Neuronal stem cell (in vitro differentiated cells): ENCODE measurements around the gene NOL6.

Source experiments
- DNase-seq: peaks from one replicate; pipeline ENCODE4 v3.0.0-alpha.2; 2013; ENCODE audit warnings: low spot score
- H2AFZ ChIP-seq: one replicate; pipeline ENCODE4 v1.6.1; 2013; ENCODE audit warnings: mild to moderate bottlenecking, low read length, inconsistent platforms
- H2AK5ac ChIP-seq: 2 replicates; pipeline ENCODE4 v1.6.1; 2013; ENCODE audit warnings: low read depth, mild to moderate bottlenecking, inconsistent platforms, low read length, moderate library complexity, mixed read lengths
- H2BK120ac ChIP-seq: 2 replicates; pipeline ENCODE4 v1.6.1; 2013; ENCODE audit warnings: low read depth, mild to moderate bottlenecking, inconsistent platforms, low read length, moderate library complexity, mixed read lengths
- H2BK12ac ChIP-seq: one replicate; pipeline ENCODE4 v1.6.1; 2013; ENCODE audit warnings: low read length, inconsistent platforms
- H2BK15ac ChIP-seq: 2 replicates; pipeline ENCODE4 v1.6.1; 2013; ENCODE audit warnings: mild to moderate bottlenecking, low read length, inconsistent platforms, mixed read lengths
- H2BK5ac ChIP-seq: one replicate; pipeline ENCODE4 v1.6.1; 2013; ENCODE audit warnings: inconsistent platforms, mild to moderate bottlenecking, low read length, moderate library complexity
- H3K14ac ChIP-seq: one replicate; pipeline ENCODE4 v1.6.1; 2013; ENCODE audit warnings: low read length, inconsistent platforms
- H3K18ac ChIP-seq: 2 replicates; pipeline ENCODE4 v1.6.1; 2013; ENCODE audit warnings: low read length, inconsistent platforms
- H3K23ac ChIP-seq: 2 replicates; pipeline ENCODE4 v1.6.1; 2013; ENCODE audit warnings: low read depth, mild to moderate bottlenecking, mixed read lengths, low read length, inconsistent platforms; ENCODE audit not compliant: poor library complexity
- H3K27ac ChIP-seq: replicated peaks from 3 replicates; pipeline ENCODE4 v1.5.1; 2013; ENCODE audit warnings: low read length, inconsistent platforms
- H3K27me3 ChIP-seq, 3 experiments: 2 replicates each; pipeline ENCODE4 v1.6.1; 2013; ENCODE audit warnings: low read length in 3 of 3, mild to moderate bottlenecking in 2 of 3, inconsistent platforms in 1 of 3, low read depth in 1 of 3, mixed read lengths in 1 of 3, moderate library complexity in 1 of 3; ENCODE audit not compliant: control insufficient read depth in 3 of 3, insufficient read depth in 3 of 3
- H3K36me3 ChIP-seq, 2 donors: replicated peaks in 1 of 2; 2 replicates each; pipeline ENCODE4 v1.6.1; 2013; ENCODE audit warnings: low read length in 2 of 2; ENCODE audit not compliant: control insufficient read depth in 2 of 2, insufficient read depth in 2 of 2
- H3K4ac ChIP-seq: 2 replicates; pipeline ENCODE4 v1.6.1; 2013; ENCODE audit warnings: inconsistent platforms, mild to moderate bottlenecking, low read length, moderate library complexity
- H3K4me1 ChIP-seq, 2 donors: 1 replicate in 1 of 2; 2 replicates in 1 of 2; pipeline ENCODE4 v1.6.1; 2013; ENCODE audit warnings: low read length in 2 of 2, low read depth in 1 of 2; ENCODE audit not compliant: control insufficient read depth in 2 of 2, insufficient read depth in 1 of 2
- H3K4me2 ChIP-seq: one replicate; pipeline ENCODE4 v1.6.1; 2013; ENCODE audit warnings: mild to moderate bottlenecking, low read length, inconsistent platforms; ENCODE audit not compliant: insufficient read depth, poor library complexity, severe bottlenecking
- H3K4me3 ChIP-seq, 2 donors: 2 replicates each; pipeline ENCODE4 v1.5.1; 2013; ENCODE audit warnings: low read length in 2 of 2, mild to moderate bottlenecking in 2 of 2, inconsistent platforms in 1 of 2, moderate library complexity in 1 of 2
- H3K79me1 ChIP-seq: one replicate; pipeline ENCODE4 v1.6.1; 2013; ENCODE audit warnings: low read depth, mild to moderate bottlenecking, inconsistent platforms, low read length, moderate library complexity
- H3K9ac ChIP-seq: one replicate; pipeline ENCODE4 v1.6.1; 2013; ENCODE audit warnings: mild to moderate bottlenecking, low read depth, low read length, inconsistent platforms; ENCODE audit not compliant: poor library complexity
- H3K9me3 ChIP-seq, 2 donors: replicated peaks in 1 of 2; 2 replicates each; pipeline versions ENCODE3 to v1.6.1; 2013; ENCODE audit warnings: low read length in 2 of 2, mild to moderate bottlenecking in 2 of 2, inconsistent platforms in 1 of 2, low read depth in 1 of 2, mixed read lengths in 1 of 2, moderate library complexity in 1 of 2; ENCODE audit not compliant: control insufficient read depth in 2 of 2, insufficient read depth in 1 of 2
- H4K8ac ChIP-seq: one replicate; pipeline ENCODE4 v1.6.1; 2013; ENCODE audit warnings: low read depth, mild to moderate bottlenecking, inconsistent platforms, low read length, moderate library complexity
- H4K91ac ChIP-seq: one replicate; pipeline ENCODE4 v1.6.1; 2013; ENCODE audit warnings: low read length, low read depth, mild to moderate bottlenecking, inconsistent platforms; ENCODE audit not compliant: poor library complexity
- WGBS, 2 donors: extraction: QIAGEN DNeasy Blood & Tissue Kit; methylation state at CpG; one replicate each; pipeline ENCODE4 v1.1.7; 2013; ENCODE audit warnings: missing lambda C conversion rate in 2 of 2, mixed read lengths in 1 of 2; ENCODE audit not compliant: insufficient read length in 2 of 2, insufficient replicate concordance in 1 of 2; ENCODE audit errors: extremely low coverage in 2 of 2; 5-methylcytosine and 5-hydroxymethylcytosine counted together

Gene NOL6

DNA sequence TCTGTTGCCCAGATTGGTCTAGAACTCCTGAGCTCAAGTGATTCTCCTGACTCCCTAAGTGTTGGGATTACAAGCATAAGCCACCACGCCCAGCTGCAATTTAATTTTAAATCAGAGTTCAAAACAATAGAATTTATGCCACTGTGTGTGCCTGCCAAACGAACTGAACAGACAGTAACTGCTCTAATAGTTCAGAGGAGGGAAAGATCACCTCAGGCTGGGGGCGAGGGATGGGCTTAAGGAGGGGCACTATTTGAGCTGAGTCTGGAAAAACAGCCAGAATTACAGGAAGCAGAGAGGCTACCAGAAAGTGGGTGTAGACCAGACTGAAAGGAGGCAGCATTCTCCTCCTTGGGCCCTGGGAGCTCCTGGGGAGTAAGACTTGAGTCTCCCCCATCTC lies 12.2 kb downstream of the NOL6 start:
- H3K4me2 ChIP-seq = no peak overlapping the region
- no peak overlapping the region for H3K27ac ChIP-seq
- H3K27me3 ChIP-seq = no peaks in the 10 kb centered on the region
- H2BK12ac ChIP-seq = no peak overlapping the region
- no peak for DNase-seq
- H3K18ac ChIP-seq = no peak overlapping the region
- H2AK5ac ChIP-seq = no peak overlapping the region
- no peak overlapping the region for H2AFZ ChIP-seq
- no peak overlapping the region for H3K4me3 ChIP-seq
- H3K36me3 ChIP-seq = peaks cover 48 to 66% of the 10 kb centered on the region in 2 donors
- no peaks in the 10 kb centered on the region for H3K79me1 ChIP-seq
- no peaks in the 10 kb centered on the region for H3K9me3 ChIP-seq
- no peak overlapping the region for H2BK5ac ChIP-seq
- H3K4me1 ChIP-seq = no peaks in the 10 kb centered on the region
- no peak overlapping the region for H3K4ac ChIP-seq
- H4K8ac ChIP-seq = no peak overlapping the region
- no peak overlapping the region for H3K14ac ChIP-seq
- no peak overlapping the region for H3K9ac ChIP-seq
- H4K91ac ChIP-seq = no peak overlapping the region
- no peak overlapping the region for H3K23ac ChIP-seq
- no peak overlapping the region for H2BK15ac ChIP-seq
- no peak overlapping the region for H2BK120ac ChIP-seq
- no CpG with 5 or more reads among the region's 3 CpGs for WGBS, 2 donors

- H3K18ac ChIP-seq = no peak overlapping the region
- H3K4me3 ChIP-seq = no peak overlapping the region
- WGBS, 2 donors = no CpG with 5 or more reads among the region's 10 CpGs
- H3K79me1 ChIP-seq = no peaks in the 10 kb centered on the region
- no peaks in the 10 kb centered on the region for H3K27me3 ChIP-seq
- no peak overlapping the region for H2AFZ ChIP-seq
- no peak overlapping the region for H4K8ac ChIP-seq
- H3K9ac ChIP-seq = no peak overlapping the region
- H3K23ac ChIP-seq = no peak overlapping the region
- no peak overlapping the region for H2BK5ac ChIP-seq
- no peak overlapping the region for H3K4me2 ChIP-seq
- no peak for DNase-seq
- no peak overlapping the region for H2BK120ac ChIP-seq
- no peak overlapping the region for H2BK12ac ChIP-seq
- H3K4me1 ChIP-seq = no peaks in the 10 kb centered on the region
- H2BK15ac ChIP-seq = no peak overlapping the region
- no peak overlapping the region for H3K14ac ChIP-seq
- no peak overlapping the region for H3K27ac ChIP-seq
- H2AK5ac ChIP-seq = no peak overlapping the region
- peaks cover 42 to 59% of the 10 kb centered on the region in 2 donors for H3K36me3 ChIP-seq
- no peak overlapping the region for H4K91ac ChIP-seq
- no peaks in the 10 kb centered on the region for H3K9me3 ChIP-seq
- no peak overlapping the region for H3K4ac ChIP-seq
Measured at GRCh38 chr9:33460854-33461253, 12.9 kb downstream of the NOL6 start.

- DNase-seq = no peak
- no peak overlapping the region for H3K4me3 ChIP-seq
- H2AK5ac ChIP-seq = no peak overlapping the region
- no peak overlapping the region for H3K23ac ChIP-seq
- no peaks in the 10 kb centered on the region for H3K9me3 ChIP-seq
- H3K4ac ChIP-seq = no peak overlapping the region
- H2BK5ac ChIP-seq = no peak overlapping the region
- no peak overlapping the region for H2BK120ac ChIP-seq
- H2BK12ac ChIP-seq = no peak overlapping the region
- no peaks in the 10 kb centered on the region for H3K79me1 ChIP-seq
- no peak overlapping the region for H3K9ac ChIP-seq
- H4K8ac ChIP-seq = no peak overlapping the region
- no peaks in the 10 kb centered on the region for H3K4me1 ChIP-seq
- WGBS, 2 donors = no CpG with 5 or more reads among the region's 3 CpGs
- no peaks in the 10 kb centered on the region for H3K27me3 ChIP-seq
- H3K27ac ChIP-seq = no peak overlapping the region
- H3K36me3 ChIP-seq = peaks cover 26 to 42% of the 10 kb centered on the region in 2 donors
- H2BK15ac ChIP-seq = no peak overlapping the region
- H2AFZ ChIP-seq = no peak overlapping the region
- no peak overlapping the region for H3K14ac ChIP-seq
- H3K4me2 ChIP-seq = no peak overlapping the region
- no peak overlapping the region for H4K91ac ChIP-seq
- H3K18ac ChIP-seq = no peak overlapping the region
Measured at GRCh38 chr9:33459115-33459514, 14.6 kb downstream of the NOL6 start.

- Histone ChIP-seq H2BK15ac (no peak overlapping the region), H3K9me3 (no peaks in the 10 kb centered on the region), H3K4me1 (no peaks in the 10 kb centered on the region), H2BK5ac (no peak overlapping the region), H3K27ac (no peak overlapping the region), H3K27me3 (no peaks in the 10 kb centered on the region), H3K18ac (no peak overlapping the region), H3K36me3 (peaks cover 21 to 35% of the 10 kb centered on the region in 2 donors), H3K9ac (no peak overlapping the region), H3K4me3 (no peak overlapping the region), H3K23ac (no peak overlapping the region), H3K4ac (no peak overlapping the region), H2BK120ac (no peak overlapping the region), H2BK12ac (no peak overlapping the region), H4K8ac (no peak overlapping the region), H3K4me2 (no peak overlapping the region), H2AK5ac (no peak overlapping the region), H4K91ac (no peak overlapping the region), H2AFZ (no peak overlapping the region), H3K14ac (no peak overlapping the region), H3K79me1 (no peaks in the 10 kb centered on the region)
- no CpG with 5 or more reads among the region's 4 CpGs for WGBS, 2 donors
- DNase-seq = no peak
Measured at GRCh38 chr9:33458444-33458843, 15.3 kb downstream of the NOL6 start.
